A673 (cell line): ENCODE measurements around the gene MAP7. TPM values are rescaled to one million over a fixed set of nuclear protein-coding genes. Genes with fewer than 3 reads are reported as not detected.

ENCODE experiments used
- BruUV-seq: library from RNA; stranded (reverse); fragments of 400-500 nt; replicated peaks from 2 replicates; lab custom pipeline; 2021; lab: Mats Ljungman, UMichigan
- CTCF ChIA-PET: fragments of 300-600 bp; sonication (Branson Sonifier 250); formaldehyde crosslinking; loops from one replicate; lab custom pipeline; 2022; ENCODE audit warnings: antibody characterized with exemption; lab: Charles Lee
- POLR2A ChIA-PET: fragments of 300-600 bp; sonication (Branson Sonifier 250); formaldehyde crosslinking; loops from one replicate; lab custom pipeline; 2022; ENCODE audit warnings: antibody characterized with exemption; ENCODE audit not compliant: low non-redundant PET; lab: Charles Lee
- DNase-seq: peaks from one replicate; pipeline ENCODE4 v3.0.0-alpha.2; 2015; ENCODE audit warnings: low spot score
- H3K27ac ChIP-seq: fragments of 200-600 bp; sonication (generic); 2 replicates; pipeline ENCODE4 v1.5.1; 2016; ENCODE audit warnings: mixed run types, low read depth, mild to moderate bottlenecking, mixed read lengths, antibody characterized with exemption, low read length; ENCODE audit not compliant: poor library complexity, severe bottlenecking
- H3K27me3 ChIP-seq: fragments of 200-600 bp; sonication (generic); replicated peaks from 2 replicates; pipeline ENCODE4 v1.6.1; 2017; ENCODE audit warnings: mixed run types, low read depth, mild to moderate bottlenecking, mixed read lengths, antibody characterized with exemption, low read length; ENCODE audit not compliant: insufficient read depth, poor library complexity
- H3K36me3 ChIP-seq: fragments of 200-600 bp; sonication (generic); 2 replicates; pipeline ENCODE4 v1.6.1; 2016; ENCODE audit warnings: mixed run types, mild to moderate bottlenecking, mixed read lengths, antibody characterized with exemption, low read length; ENCODE audit not compliant: insufficient read depth, poor library complexity, severe bottlenecking
- H3K4me1 ChIP-seq: fragments of 200-600 bp; sonication (generic); 2 replicates; pipeline ENCODE4 v1.6.1; 2017; ENCODE audit warnings: mixed run types, mild to moderate bottlenecking, mixed read lengths, antibody characterized with exemption, low read length; ENCODE audit not compliant: insufficient read depth, poor library complexity, severe bottlenecking
- H3K4me3 ChIP-seq: fragments of 200-600 bp; sonication (generic); 2 replicates; pipeline ENCODE4 v1.5.1; 2016; ENCODE audit warnings: low read depth, mixed run types, mild to moderate bottlenecking, mixed read lengths, low read length; ENCODE audit not compliant: poor library complexity, severe bottlenecking
- H3K9me3 ChIP-seq: fragments of 200-600 bp; sonication (generic); 2 replicates; pipeline ENCODE4 v1.6.1; 2016; ENCODE audit warnings: mixed run types, low read depth, mild to moderate bottlenecking, mixed read lengths, antibody characterized with exemption, low read length; ENCODE audit not compliant: poor library complexity, severe bottlenecking
- CTCF ChIP-seq: fragments of 300-800, 200-600 bp; sonication (generic); conservative IDR thresholded peaks from 2 replicates; pipeline ENCODE4 v1.5.1; 2017; ENCODE audit warnings: low read depth, mild to moderate bottlenecking, antibody characterized with exemption, low read length, moderate library complexity, mixed read lengths
- EZH2 ChIP-seq: fragments of 200-600 bp; sonication (generic); IDR thresholded peaks from 2 replicates; pipeline ENCODE4 v1.6.1; 2017; ENCODE audit warnings: borderline replicate concordance, low read depth, mild to moderate bottlenecking, mixed read lengths, antibody characterized with exemption, low read length; ENCODE audit not compliant: poor library complexity, severe bottlenecking
- intact Hi-C: fragments of 100-400 bp; cut with micrococcal nuclease; formaldehyde crosslinking; loops from one replicate; pipeline ENCODE4 v1.10.0; 2022; ENCODE audit not compliant: unreplicated experiment
- total RNA-seq: library from RNA; stranded (reverse); gene quantifications from 2 replicates; pipeline ENCODE4 v1.2.3, GENCODE V29; 2021

The MAP7 gene
- total RNA-seq, 1 experiment from 2014 or later = 0.09 TPM

GRCh38 chr6:136523196-136523595 is 27.0 kb downstream of the MAP7 start:
- DNase-seq = no peak
- ChIA-PET CTCF (no interaction called here), POLR2A (no interaction called here)
- BruUV-seq = no TSS peak
- no peak overlapping the region for H3K27ac ChIP-seq
- TF ChIP-seq EZH2 (no peak), CTCF (no peak)
- intact Hi-C loops = no loop called here
- no peaks in the 10 kb centered on the region for H3K9me3 ChIP-seq
- H3K36me3 ChIP-seq = no peaks in the 10 kb centered on the region
- H3K27me3 ChIP-seq = no peaks in the 10 kb centered on the region
- no peak overlapping the region for H3K4me3 ChIP-seq
- H3K4me1 ChIP-seq = no peaks in the 10 kb centered on the region

GRCh38 chr6:136522636-136523035 is 27.6 kb downstream of the MAP7 start:
- Histone ChIP-seq H3K36me3 (no peaks in the 10 kb centered on the region), H3K4me1 (no peaks in the 10 kb centered on the region), H3K4me3 (no peak overlapping the region), H3K27me3 (no peaks in the 10 kb centered on the region), H3K9me3 (no peaks in the 10 kb centered on the region), H3K27ac (no peak overlapping the region)
- DNase-seq = no peak
- no TSS peak for BruUV-seq
- CTCF ChIA-PET = no interaction called here
- POLR2A ChIA-PET = no interaction called here
- intact Hi-C loops = no loop called here
- TF ChIP-seq EZH2 (no peak), CTCF (no peak)

- no peak overlapping the region for H3K4me3 ChIP-seq
- no peaks in the 10 kb centered on the region for H3K4me1 ChIP-seq
- H3K9me3 ChIP-seq = no peaks in the 10 kb centered on the region
- TF ChIP-seq CTCF = no peak
- TF ChIP-seq EZH2 = no peak
- ChIA-PET CTCF (no interaction called here), POLR2A (no interaction called here)
- H3K27me3 ChIP-seq = no peaks in the 10 kb centered on the region
- BruUV-seq = no TSS peak
- no peak for DNase-seq
- H3K27ac ChIP-seq = no peak overlapping the region
- intact Hi-C loops = no loop called here
- no peaks in the 10 kb centered on the region for H3K36me3 ChIP-seq
Observed at GRCh38 chr6:136521911-136522310, 28.3 kb downstream of the MAP7 start.
